RWPE2 (cell line): ENCODE results near the gene MYO7A.

Experiments used
- ATAC-seq: fragments of 200-7000 bp; cut with Tn5 transposase; 3 replicates; pipeline ENCODE4 v1.9.1; 2021; ENCODE audit warnings: low read depth
- DNase-seq: peaks from one replicate; pipeline ENCODE4 v3.0.0-alpha.2; 2020; ENCODE audit warnings: low spot score
- H3K27ac ChIP-seq: fragments of 450-650 bp; 2 replicates; pipeline ENCODE4 v1.5.1; 2017; ENCODE audit warnings: mild to moderate bottlenecking; ENCODE audit not compliant: poor library complexity, severe bottlenecking
- H3K27me3 ChIP-seq: fragments of 250-450 bp; sonication (Bioruptor Pico); 2 replicates; pipeline ENCODE4 v1.5.1; 2021; ENCODE audit warnings: mild to moderate bottlenecking, moderate library complexity; ENCODE audit not compliant: insufficient read depth, poor library complexity, severe bottlenecking
- H3K36me3 ChIP-seq: fragments of 250-450 bp; sonication (Bioruptor Pico); 2 replicates; pipeline ENCODE4 v1.5.1; 2020; ENCODE audit warnings: low read depth, mild to moderate bottlenecking, moderate library complexity
- H3K4me1 ChIP-seq: fragments of 250-450 bp; sonication (Bioruptor Pico); 2 replicates; pipeline ENCODE4 v1.5.1; 2021; ENCODE audit warnings: mild to moderate bottlenecking, moderate library complexity; ENCODE audit not compliant: insufficient read depth, poor library complexity, severe bottlenecking
- H3K4me3 ChIP-seq: fragments of 250-450 bp; sonication (Bioruptor Pico); 2 replicates; pipeline ENCODE4 v1.5.1; 2021; ENCODE audit warnings: mild to moderate bottlenecking, moderate library complexity; ENCODE audit not compliant: severe bottlenecking
- H3K9me3 ChIP-seq: fragments of 250-450 bp; sonication (Bioruptor Pico); 2 replicates; pipeline ENCODE4 v1.5.1; 2021; ENCODE audit warnings: mild to moderate bottlenecking, moderate library complexity; ENCODE audit not compliant: severe bottlenecking
- TF ChIP-seq, protein P1 (sequence below): fragments of 450-650 bp; IDR thresholded peaks from one replicate; pipeline ENCODE4 v1.5.1; 2017; ENCODE audit warnings: mild to moderate bottlenecking, moderate library complexity; ENCODE audit not compliant: poor library complexity, severe bottlenecking

MYO7A gene

DNA sequence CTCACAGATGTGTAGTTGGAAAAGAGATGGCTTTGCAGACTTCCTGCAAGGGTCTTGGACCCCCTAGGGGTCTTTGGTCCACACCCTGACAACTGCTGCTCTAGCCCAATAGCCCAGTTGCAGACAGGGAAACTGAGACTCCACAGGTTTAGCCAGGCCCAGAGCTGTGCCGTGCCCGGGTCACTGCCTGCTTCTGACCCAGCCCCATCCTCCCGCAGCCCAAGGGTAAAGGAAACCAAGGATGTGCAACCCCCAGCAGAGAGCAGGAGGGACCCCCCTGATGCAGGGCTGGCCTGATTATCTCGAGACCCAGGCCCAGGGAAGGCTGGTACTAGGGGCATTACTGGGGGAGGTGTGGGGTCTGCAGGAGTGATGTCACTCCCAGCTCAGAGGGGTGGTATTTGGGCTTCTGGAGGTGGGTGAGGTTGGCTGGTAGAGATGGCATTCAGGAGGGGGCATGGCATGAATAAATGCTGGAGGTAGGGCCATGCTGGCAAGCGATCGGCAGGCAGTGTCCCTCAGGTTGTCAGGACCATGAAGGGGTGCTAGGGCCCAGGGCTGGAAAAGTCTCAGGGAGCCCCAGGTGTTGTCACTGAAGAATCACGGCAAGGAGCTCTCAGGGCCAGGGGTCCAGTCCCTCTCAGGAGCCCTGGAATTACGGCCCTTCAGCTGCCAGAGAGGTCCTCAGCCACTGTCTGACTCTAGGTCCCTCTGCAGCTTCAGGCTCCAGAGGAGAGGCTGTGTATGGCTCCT, 21.1 kb downstream of the MYO7A start:
- TF ChIP-seq, protein P1, sequence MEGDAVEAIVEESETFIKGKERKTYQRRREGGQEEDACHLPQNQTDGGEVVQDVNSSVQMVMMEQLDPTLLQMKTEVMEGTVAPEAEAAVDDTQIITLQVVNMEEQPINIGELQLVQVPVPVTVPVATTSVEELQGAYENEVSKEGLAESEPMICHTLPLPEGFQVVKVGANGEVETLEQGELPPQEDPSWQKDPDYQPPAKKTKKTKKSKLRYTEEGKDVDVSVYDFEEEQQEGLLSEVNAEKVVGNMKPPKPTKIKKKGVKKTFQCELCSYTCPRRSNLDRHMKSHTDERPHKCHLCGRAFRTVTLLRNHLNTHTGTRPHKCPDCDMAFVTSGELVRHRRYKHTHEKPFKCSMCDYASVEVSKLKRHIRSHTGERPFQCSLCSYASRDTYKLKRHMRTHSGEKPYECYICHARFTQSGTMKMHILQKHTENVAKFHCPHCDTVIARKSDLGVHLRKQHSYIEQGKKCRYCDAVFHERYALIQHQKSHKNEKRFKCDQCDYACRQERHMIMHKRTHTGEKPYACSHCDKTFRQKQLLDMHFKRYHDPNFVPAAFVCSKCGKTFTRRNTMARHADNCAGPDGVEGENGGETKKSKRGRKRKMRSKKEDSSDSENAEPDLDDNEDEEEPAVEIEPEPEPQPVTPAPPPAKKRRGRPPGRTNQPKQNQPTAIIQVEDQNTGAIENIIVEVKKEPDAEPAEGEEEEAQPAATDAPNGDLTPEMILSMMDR: no peak
- Histone ChIP-seq H3K4me1 (no peaks in the 10 kb centered on the region), H3K27me3 (no peaks in the 10 kb centered on the region), H3K36me3 (no peaks in the 10 kb centered on the region), H3K27ac (no peak overlapping the region), H3K4me3 (no peak overlapping the region), H3K9me3 (no peaks in the 10 kb centered on the region)
- ATAC-seq (no peak), DNase-seq (no peak)

- ATAC-seq: no peak
- Histone ChIP-seq H3K27ac (no peak overlapping the region), H3K36me3 (no peaks in the 10 kb centered on the region), H3K27me3 (no peaks in the 10 kb centered on the region), H3K4me1 (no peaks in the 10 kb centered on the region), H3K9me3 (no peaks in the 10 kb centered on the region), H3K4me3 (no peak overlapping the region)
- no peak for DNase-seq
- TF ChIP-seq, protein P1: no peak
These were observed 21.8 kb downstream of the MYO7A start for GRCh38 chr11:77149716-77150392.

- no peak overlapping the region for H3K27ac ChIP-seq
- H3K9me3 ChIP-seq: no peaks in the 10 kb centered on the region
- no peaks in the 10 kb centered on the region for H3K36me3 ChIP-seq
- TF ChIP-seq, protein P1: no peak
- no peaks in the 10 kb centered on the region for H3K4me1 ChIP-seq
- DNase-seq: no peak
- H3K27me3 ChIP-seq: no peaks in the 10 kb centered on the region
- no peak overlapping the region for H3K4me3 ChIP-seq
- no peak for ATAC-seq
These were observed 22.8 kb downstream of the MYO7A start for GRCh38 chr11:77150836-77151235.

GRCh38 chr11:77151804-77152509, 23.9 kb downstream of the MYO7A start:
- H3K27ac ChIP-seq: no peak overlapping the region

More at GRCh38 chr11:77151804-77152509, 23.9 kb downstream of the MYO7A start:
- no peaks in the 10 kb centered on the region for H3K9me3 ChIP-seq
- no peaks in the 10 kb centered on the region for H3K4me1 ChIP-seq
- H3K4me3 ChIP-seq: no peak overlapping the region
- DNase-seq (no peak), ATAC-seq (no peak)
- TF ChIP-seq, protein P1: no peak
- H3K36me3 ChIP-seq: no peaks in the 10 kb centered on the region
- no peaks in the 10 kb centered on the region for H3K27me3 ChIP-seq
